ENCODE results near the gene CCDC34. TPM values are rescaled to one million over a fixed set of nuclear protein-coding genes. Genes with fewer than 3 reads are reported as not detected.

Gene CCDC34
- total and polyA plus RNA-seq, 2 of the 8 experiments (the other 6 are each of a cell fraction or from before 2014, with no cell fraction given), result 7.7 to 24.3 TPM

- Histone ChIP-seq H3K56ac (replicated peaks; ENCODE audit: insufficient read length, low read depth, low read length) (no peak overlapping the region), H2AK5ac (ENCODE audit: low read depth, low read length) (no peak overlapping the region), H3K27me3 (replicated peaks in 1 of 4; ENCODE audit: control insufficient read depth in 3 of 4, extremely low read depth in 1 of 4, insufficient read depth in 3 of 4, low read length in 3 of 4) (no peaks in the 10 kb centered on the region), H3K4me1 (replicated peaks in 1 of 4; ENCODE audit: control insufficient read depth in 3 of 4, insufficient read depth in 4 of 4, low read length in 3 of 4) (peaks cover 1 to 5% (median 3%) of the 10 kb centered on the region in 4 experiments; a peak in 4 of 7 replicates), H3K9ac (replicated peaks in 1 of 4; ENCODE audit: extremely low read depth in 1 of 4, low read depth in 3 of 4, low read length in 3 of 4) (no peak overlapping the region), H2BK20ac (ENCODE audit: low read length) (no peak overlapping the region), H2AFZ (ENCODE audit: low read length) (no peak overlapping the region), H2BK15ac (ENCODE audit: low read length) (no peak overlapping the region), H3K23me2 (ENCODE audit: low read depth, low read length) (no peaks in the 10 kb centered on the region), H2BK5ac (ENCODE audit: low read depth, low read length) (no peak overlapping the region), H3K36me3 (ENCODE audit: control insufficient read depth in 2 of 4, insufficient read depth in 4 of 4, low read length in 3 of 4) (peaks cover 0 to 4% (median 0%) of the 10 kb centered on the region in 4 experiments; a peak in 1 of 8 replicates), H4K91ac (replicated peaks; ENCODE audit: insufficient read length, low read length) (no peak overlapping the region), H3K23ac (ENCODE audit: insufficient read length) (no peak overlapping the region), H3K27ac (ENCODE audit: low read depth, low read length) (no peak overlapping the region), H3K79me2 (ENCODE audit: control insufficient read depth in 1 of 2, insufficient read depth in 2 of 2, low read length in 2 of 2) (no peaks in the 10 kb centered on the region), H3K4me2 (ENCODE audit: insufficient read depth in 1 of 2, low read depth in 2 of 2, low read length in 2 of 2) (no peak overlapping the region), H4K5ac (ENCODE audit: insufficient read length, low read depth, low read length) (no peak overlapping the region), H3K18ac (ENCODE audit: extremely low read depth, low read length) (no peak overlapping the region), H4K8ac (ENCODE audit: extremely low read depth, insufficient read depth, low read length) (no peak overlapping the region), H4K20me1 (replicated peaks in 1 of 2; ENCODE audit: control insufficient read depth in 1 of 2, insufficient read depth in 2 of 2, low read length in 2 of 2) (no peaks in the 10 kb centered on the region), H2BK12ac (ENCODE audit: low read depth, low read length) (no peak overlapping the region), H3K9me3 (ENCODE audit: insufficient read depth in 2 of 2, low read depth in 1 of 2, low read length in 1 of 2) (no peaks in the 10 kb centered on the region), H2BK120ac (replicated peaks; ENCODE audit: low read depth, low read length) (no peak overlapping the region), H3K4me3 (ENCODE audit: extremely low read depth in 1 of 4, insufficient read depth in 2 of 4, low read depth in 3 of 4, low read length in 4 of 4) (no peak overlapping the region), H3K14ac (ENCODE audit: insufficient read length) (no peak overlapping the region), H3K4ac (replicated peaks; ENCODE audit: insufficient read length, low read depth, low read length) (no peak overlapping the region), H3K79me1 (ENCODE audit: low read depth, low read length) (no peaks in the 10 kb centered on the region)
- TF ChIP-seq SRF (IDR thresholded peaks at IDR 0.05; ENCODE audit: low read depth, low read length) (no peak), SIRT6 (IDR thresholded peaks at IDR 0.05; ENCODE audit: low read length) (no peak), TEAD4 (IDR thresholded peaks at IDR 0.05; ENCODE audit: low read depth, low read length) (no peak), CTCF (IDR thresholded peaks at IDR 0.05; ENCODE audit: control extremely low read depth in 1 of 3, insufficient read depth in 1 of 3, low read depth in 1 of 3, low read length in 3 of 3) (no peak), CHD1 (IDR thresholded peaks at IDR 0.05; ENCODE audit: low read depth, low read length) (no peak), CTBP2 (IDR thresholded peaks at IDR 0.05; ENCODE audit: borderline replicate concordance, insufficient read depth, insufficient read length, low read length) (no peak), GTF2F1 (IDR thresholded peaks at IDR 0.05; ENCODE audit: borderline replicate concordance, low read depth, low read length) (no peak), BCL11A (IDR thresholded peaks at IDR 0.05; ENCODE audit: low read depth in 2 of 2, low read length in 2 of 2) (no peak), YY1 (IDR thresholded peaks at IDR 0.05; ENCODE audit: low read depth, low read length) (no peak)
- CTCF ChIA-PET (ENCODE audit: partially characterized antibody), result interaction anchor here (0.8 to 1.3 kb wide), 4 partner anchors 29 to 193 kb away, joined by 3 to 6 read pairs (median 3); no protein-coding TSS in a partner anchor
- FAIRE-seq, result no peak
- POLR2A ChIA-PET (ENCODE audit: partially characterized antibody), result no interaction called here
- WGBS, 2 experiments (ENCODE audit: extremely low coverage in 1 of 2, insufficient coverage in 1 of 2, insufficient read length in 1 of 2, insufficient replicate concordance in 2 of 2, low coverage in 1 of 2, low lambda C conversion rate in 2 of 2, missing lambda C conversion rate in 1 of 2), result 94% methylated on average over 1 of the region's 1 CpG; no CpG with 5 or more reads in 1 of the 2 experiments
- DNase-seq (ENCODE audit: low read depth in 1 of 2, low spot score in 2 of 2), result no peak
These were observed 32.3 kb downstream of the CCDC34 start for GRCh38 chr11:27330633-27331270.

Measured in H1 (cell line).